Activated T-helper 1 cell treated with anti-CD3 and anti-CD28 coated beads, Interleukin-12 subunit alpha, Interleukin-12 subunit beta, Interleukin-2, Interleukin-4 antibody, amounts not matched to agents 30 ng/mL and 10 ng/mL and 1 ng/mL, durations not matched to agents 14 hours and 24 hours and 36 hours (primary cell): ENCODE results near the gene GPR15LG. TPM values are rescaled to one million over a fixed set of nuclear protein-coding genes. Genes with fewer than 3 reads are reported as not detected.

Source experiments
- DNase-seq: peaks from one replicate; pipeline ENCODE4 v3.0.0; 2021; ENCODE audit warnings: low spot score
- H3K27ac Mint-ChIP-seq: one replicate; pipeline ENCODE4 v1.8.0; 2021; ENCODE audit warnings: mild to moderate bottlenecking, mixed read lengths
- H3K27me3 Mint-ChIP-seq: one replicate; pipeline ENCODE4 v1.8.0; 2022; ENCODE audit warnings: mild to moderate bottlenecking, moderate library complexity, mixed read lengths; ENCODE audit not compliant: insufficient read depth
- H3K36me3 Mint-ChIP-seq: one replicate; pipeline ENCODE4 v1.8.0; 2021; ENCODE audit warnings: low read depth, mixed read lengths
- H3K4me1 Mint-ChIP-seq: one replicate; pipeline ENCODE4 v1.8.0; 2021; ENCODE audit warnings: low read depth, mixed read lengths
- H3K4me3 Mint-ChIP-seq: one replicate; pipeline ENCODE4 v1.8.0; 2021; ENCODE audit warnings: mild to moderate bottlenecking, moderate library complexity, mixed read lengths
- H3K9me3 Mint-ChIP-seq: one replicate; pipeline ENCODE4 v1.8.0; 2021; ENCODE audit warnings: mixed read lengths
- intact Hi-C: fragments of 100-400 bp; cut with micrococcal nuclease; formaldehyde crosslinking; loops from one replicate; pipeline ENCODE4 v1.15.1; 2024
- total RNA-seq: library from RNA; stranded (reverse); gene quantifications from 2 replicates; pipeline ENCODE4 v1.2.3, GENCODE V29; 2022

Gene GPR15LG
- total RNA-seq, 1 donor from 2014 or later, result not detected

- Mint-ChIP-seq H3K36me3 (no peaks in the 10 kb centered on the region), H3K9me3 (no peaks in the 10 kb centered on the region), H3K4me3 (no peak overlapping the region), H3K27ac (no peak overlapping the region), H3K27me3 (peaks cover 20% of the 10 kb centered on the region), H3K4me1 (peaks cover 5% of the 10 kb centered on the region)
- no peak for DNase-seq
- intact Hi-C loops, result no loop called here
Observed at GRCh38 chr10:84201244-84201606, 27.6 kb downstream of the GPR15LG start.

GRCh38 chr10:84201682-84202081, 28.1 kb downstream of the GPR15LG start:
- H3K9me3 Mint-ChIP-seq, result no peaks in the 10 kb centered on the region
- H3K36me3 Mint-ChIP-seq, result no peaks in the 10 kb centered on the region
- H3K27ac Mint-ChIP-seq, result no peak overlapping the region
- no peak overlapping the region for H3K4me3 Mint-ChIP-seq
- no peak for DNase-seq
- intact Hi-C loops, result no loop called here
- peaks cover 5% of the 10 kb centered on the region for H3K4me1 Mint-ChIP-seq
- H3K27me3 Mint-ChIP-seq, result peaks cover 16% of the 10 kb centered on the region

- DNase-seq, result no peak
- H3K36me3 Mint-ChIP-seq, result no peaks in the 10 kb centered on the region
- no peak overlapping the region for H3K4me3 Mint-ChIP-seq
- H3K4me1 Mint-ChIP-seq, result peaks cover 5% of the 10 kb centered on the region
- H3K27me3 Mint-ChIP-seq, result peaks cover 16% of the 10 kb centered on the region
- no peak overlapping the region for H3K27ac Mint-ChIP-seq
- intact Hi-C loops, result no loop called here
- H3K9me3 Mint-ChIP-seq, result no peaks in the 10 kb centered on the region
Observed at GRCh38 chr10:84202349-84202748, 28.7 kb downstream of the GPR15LG start.

GRCh38 chr10:84204122-84204521, 30.5 kb downstream of the GPR15LG start:
- H3K36me3 Mint-ChIP-seq, result no peaks in the 10 kb centered on the region
- H3K9me3 Mint-ChIP-seq, result no peaks in the 10 kb centered on the region
- peaks cover 5% of the 10 kb centered on the region for H3K4me1 Mint-ChIP-seq
- H3K27me3 Mint-ChIP-seq, result peaks cover 17% of the 10 kb centered on the region
- H3K27ac Mint-ChIP-seq, result no peak overlapping the region
- no peak for DNase-seq
- intact Hi-C loops, result no loop called here
- no peak overlapping the region for H3K4me3 Mint-ChIP-seq

- Mint-ChIP-seq H3K4me3 (no peak overlapping the region), H3K9me3 (no peaks in the 10 kb centered on the region), H3K27ac (no peak overlapping the region), H3K27me3 (peaks cover 17% of the 10 kb centered on the region), H3K4me1 (peaks cover 5% of the 10 kb centered on the region), H3K36me3 (no peaks in the 10 kb centered on the region)
- intact Hi-C loops, result loop anchor here (1.0 kb wide), 1 partner anchor 56 kb away; no protein-coding TSS in a partner anchor
- no peak for DNase-seq
Observed at GRCh38 chr10:84204610-84205009, 31.0 kb downstream of the GPR15LG start.

- intact Hi-C loops, result loop anchor here (1.0 kb wide), 1 partner anchor 57 kb away; no protein-coding TSS in a partner anchor
- H3K27ac Mint-ChIP-seq, result no peak overlapping the region
- H3K9me3 Mint-ChIP-seq, result no peaks in the 10 kb centered on the region
- no peak overlapping the region for H3K4me3 Mint-ChIP-seq
- H3K27me3 Mint-ChIP-seq, result peaks cover 15% of the 10 kb centered on the region
- H3K4me1 Mint-ChIP-seq, result peaks cover 5% of the 10 kb centered on the region
- peak; percentile 37 for DNase-seq
- H3K36me3 Mint-ChIP-seq, result no peaks in the 10 kb centered on the region
Observed at GRCh38 chr10:84205049-84205852, 31.6 kb downstream of the GPR15LG start.

GRCh38 chr10:84205853-84206525, 32.4 kb downstream of the GPR15LG start:
- peaks cover 5% of the 10 kb centered on the region for H3K4me1 Mint-ChIP-seq
- no peaks in the 10 kb centered on the region for H3K9me3 Mint-ChIP-seq
- intact Hi-C loops, result loop anchor here (1.0 kb wide), 1 partner anchor 58 kb away; no protein-coding TSS in a partner anchor
- peaks cover 11% of the 10 kb centered on the region for H3K27me3 Mint-ChIP-seq
- DNase-seq, result no peak
- H3K27ac Mint-ChIP-seq, result no peak overlapping the region
- H3K4me3 Mint-ChIP-seq, result no peak overlapping the region
- H3K36me3 Mint-ChIP-seq, result no peaks in the 10 kb centered on the region

GRCh38 chr10:84208023-84208422, 34.4 kb downstream of the GPR15LG start:
- peaks cover 5% of the 10 kb centered on the region for H3K4me1 Mint-ChIP-seq
- no peak for DNase-seq
- H3K4me3 Mint-ChIP-seq, result no peak overlapping the region
- H3K27ac Mint-ChIP-seq, result no peak overlapping the region
- H3K9me3 Mint-ChIP-seq, result no peaks in the 10 kb centered on the region
- H3K36me3 Mint-ChIP-seq, result no peaks in the 10 kb centered on the region
- H3K27me3 Mint-ChIP-seq, result peaks cover 16% of the 10 kb centered on the region
- intact Hi-C loops, result no loop called here

- Mint-ChIP-seq H3K27me3 (peaks cover 16% of the 10 kb centered on the region), H3K4me3 (no peak overlapping the region), H3K27ac (no peak overlapping the region), H3K36me3 (no peaks in the 10 kb centered on the region), H3K9me3 (no peaks in the 10 kb centered on the region), H3K4me1 (no peaks in the 10 kb centered on the region)
- no peak for DNase-seq
- intact Hi-C loops, result no loop called here
Observed at GRCh38 chr10:84211566-84211965, 38.0 kb downstream of the GPR15LG start.

GRCh38 chr10:84212014-84212413, 38.4 kb downstream of the GPR15LG start:
- Mint-ChIP-seq H3K4me3 (no peak overlapping the region), H3K36me3 (no peaks in the 10 kb centered on the region), H3K4me1 (no peaks in the 10 kb centered on the region), H3K27ac (no peak overlapping the region), H3K9me3 (no peaks in the 10 kb centered on the region), H3K27me3 (peaks cover 13% of the 10 kb centered on the region)
- no peak for DNase-seq
- intact Hi-C loops, result no loop called here

- no peaks in the 10 kb centered on the region for H3K4me1 Mint-ChIP-seq
- intact Hi-C loops, result no loop called here
- no peaks in the 10 kb centered on the region for H3K36me3 Mint-ChIP-seq
- H3K27me3 Mint-ChIP-seq, result peaks cover 13% of the 10 kb centered on the region
- DNase-seq, result no peak
- H3K9me3 Mint-ChIP-seq, result no peaks in the 10 kb centered on the region
- H3K4me3 Mint-ChIP-seq, result no peak overlapping the region
- no peak overlapping the region for H3K27ac Mint-ChIP-seq
Observed at GRCh38 chr10:84213076-84213475, 39.5 kb downstream of the GPR15LG start.

GRCh38 chr10:84214046-84214572, 40.5 kb downstream of the GPR15LG start:
- no peaks in the 10 kb centered on the region for H3K4me1 Mint-ChIP-seq
- H3K4me3 Mint-ChIP-seq, result peak overlapping the region; percentile 57
- H3K36me3 Mint-ChIP-seq, result no peaks in the 10 kb centered on the region
- H3K27ac Mint-ChIP-seq, result no peak overlapping the region
- intact Hi-C loops, result loop anchor here (2.0 kb wide), 1 partner anchor 65 kb away; no protein-coding TSS in a partner anchor
- peaks cover 7% of the 10 kb centered on the region for H3K27me3 Mint-ChIP-seq
- peaks cover 2% of the 10 kb centered on the region for H3K9me3 Mint-ChIP-seq
- DNase-seq, result no peak
